NCI-H82 (cell line): ENCODE data around the gene DEGS1.

Experiments
- DNase-seq: peaks from one replicate; lab custom pipeline; 2025; lab: John Stamatoyannopoulos, UW

DEGS1 gene

DNA sequence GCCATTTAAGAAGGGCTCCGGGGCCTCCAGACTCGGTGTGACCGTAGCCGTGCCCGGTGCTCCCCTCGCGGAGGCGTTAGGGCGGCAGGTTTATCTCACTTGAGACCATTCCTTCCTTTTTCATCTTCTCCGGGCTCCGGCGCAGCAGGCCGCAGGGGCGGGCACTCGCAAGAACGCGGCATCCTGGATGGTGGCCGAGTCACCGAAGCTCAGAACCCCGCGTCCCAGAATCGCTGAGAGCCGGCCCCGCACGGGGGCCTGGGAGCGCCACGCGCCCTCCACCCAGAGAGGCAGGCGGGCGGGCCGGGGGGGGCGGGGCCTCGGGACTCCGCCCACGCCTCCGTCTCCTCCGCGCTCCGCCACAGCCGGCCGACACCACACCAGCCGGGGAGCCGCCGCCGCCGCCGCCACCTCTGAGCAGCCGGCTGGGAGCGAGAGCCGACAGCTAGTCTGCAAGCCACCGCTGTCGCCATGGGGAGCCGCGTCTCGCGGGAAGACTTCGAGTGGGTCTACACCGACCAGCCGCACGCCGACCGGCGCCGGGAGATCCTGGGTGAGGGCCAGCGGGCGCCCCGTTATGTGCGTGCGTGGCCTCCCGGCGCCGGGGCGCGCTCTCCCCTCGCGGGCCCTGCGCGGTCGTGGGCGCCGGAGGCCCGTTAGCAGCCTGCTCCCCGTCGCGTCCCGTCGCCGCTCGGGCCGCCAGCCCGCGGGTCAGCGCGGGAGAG lies at the start of gene DEGS1:
DEGS1 (plus strand) TSS at position 375 of the 725 bp plus-strand sequence; CDS start at position 472, 97 bp downstream.
- peak; percentile 97 for DNase-seq

DNA sequence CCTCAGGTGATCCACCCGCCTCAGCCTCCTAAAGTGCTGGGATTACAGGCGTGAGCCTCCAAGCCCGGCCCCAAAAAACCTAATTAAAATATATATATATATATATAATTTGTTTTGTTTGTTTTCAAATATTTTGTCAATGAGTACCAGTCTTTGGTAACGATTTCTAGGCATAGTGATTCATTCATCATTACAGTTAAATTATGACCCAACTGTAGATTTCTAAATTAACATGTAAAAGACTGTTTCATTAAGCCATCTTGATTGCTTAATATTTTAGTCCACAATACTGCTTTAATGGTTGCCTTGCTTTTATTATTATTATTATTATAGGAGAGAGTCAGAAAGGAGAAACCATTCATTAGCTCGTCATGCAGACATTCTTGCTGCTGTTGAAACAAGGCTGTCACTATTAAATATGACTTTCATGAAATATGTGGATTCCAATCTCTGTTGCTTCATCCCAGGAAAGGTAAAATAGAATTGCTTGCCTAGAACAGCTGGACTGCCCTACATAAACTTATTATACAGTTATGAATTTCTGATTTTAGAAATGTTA lies 49.2 kb upstream of the DEGS1 start:
- DNase-seq, result no peak

- DNase-seq, result no peak
Measured at GRCh38 chr1:224137518-224137917, 45.5 kb upstream of the DEGS1 start.

DNA sequence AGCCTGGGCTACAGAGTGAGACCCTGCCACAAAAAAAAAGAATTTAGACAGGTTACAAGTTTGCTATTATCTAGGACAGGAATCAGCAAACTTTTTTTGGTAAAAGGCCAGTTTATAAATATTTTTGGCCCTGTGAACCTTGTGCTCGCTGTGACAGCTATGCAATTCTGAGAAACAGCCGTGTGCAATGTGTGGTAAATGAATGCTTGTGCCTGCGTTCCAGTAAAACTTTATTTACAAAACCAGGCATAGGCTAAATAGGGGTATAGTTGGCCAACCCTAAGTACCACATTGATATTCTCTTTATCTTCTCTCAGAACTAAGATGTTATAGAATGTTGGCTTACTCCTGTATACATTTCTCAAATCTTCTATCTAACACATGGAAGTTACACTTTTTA lies 44.8 kb upstream of the DEGS1 start:
- DNase-seq, result no peak

DNA sequence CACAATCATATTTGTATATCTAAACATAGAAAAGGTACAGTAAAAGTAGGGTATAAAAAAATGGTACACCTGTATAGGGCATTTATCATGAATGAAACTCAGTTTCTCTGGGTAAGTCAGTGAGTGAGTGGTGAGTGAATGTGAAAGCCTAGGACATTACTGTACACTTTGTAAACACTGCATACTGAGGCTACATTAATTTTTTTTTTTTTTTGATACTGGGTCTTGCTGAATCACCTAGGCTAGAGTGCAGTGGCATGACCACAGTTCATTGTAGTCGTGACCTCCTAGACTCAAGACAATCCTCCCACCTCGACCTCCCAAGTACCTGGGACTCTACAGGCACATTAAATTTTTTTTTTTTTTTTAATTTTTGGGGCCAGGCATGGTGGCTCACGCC lies 41.3 kb upstream of the DEGS1 start:
- DNase-seq, result no peak

DNA sequence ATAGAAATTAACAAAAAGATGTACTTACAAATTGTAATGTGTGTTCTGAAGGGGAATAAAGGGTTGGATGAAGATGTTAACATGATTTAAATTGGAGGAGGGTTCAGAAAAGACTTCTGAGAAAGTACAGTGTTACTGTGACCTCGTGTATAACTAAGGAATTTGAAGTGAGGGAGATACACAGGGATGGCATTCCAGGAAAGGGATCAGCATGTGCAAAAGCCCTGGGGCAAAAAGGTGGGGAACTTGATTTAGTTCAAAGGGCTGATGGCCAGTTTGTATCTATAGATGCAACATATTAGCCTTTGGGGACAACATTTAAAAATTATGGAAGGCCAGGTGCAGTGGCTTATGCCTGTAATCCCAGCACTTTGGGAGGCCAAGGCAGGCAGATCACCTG lies 33.3 kb upstream of the DEGS1 start:
- DNase-seq, result no peak

DNA sequence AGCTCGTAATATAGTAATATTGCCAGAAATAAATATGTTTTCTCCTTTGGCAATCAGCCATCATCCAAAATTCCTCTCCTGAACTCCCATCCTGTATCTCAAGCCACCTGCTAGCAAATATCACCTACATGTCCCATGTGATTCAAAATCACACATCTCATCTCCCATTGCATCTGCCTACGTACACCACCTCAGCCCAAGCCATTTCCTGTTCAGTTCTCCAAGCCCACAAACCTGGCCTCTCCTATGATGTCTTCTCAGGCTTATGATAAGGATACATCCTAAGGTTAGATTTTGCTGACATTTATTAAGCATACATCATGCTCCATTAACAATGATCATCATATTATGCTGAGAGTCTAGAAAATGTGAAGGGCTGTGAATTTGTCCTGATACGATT lies 31.9 kb upstream of the DEGS1 start:
- no peak for DNase-seq

GRCh38 chr1:224157316-224157715 lies 25.7 kb upstream of the DEGS1 start:
- DNase-seq, result no peak

GRCh38 chr1:224159541-224159940 lies 23.5 kb upstream of the DEGS1 start:
- no peak for DNase-seq

DNA sequence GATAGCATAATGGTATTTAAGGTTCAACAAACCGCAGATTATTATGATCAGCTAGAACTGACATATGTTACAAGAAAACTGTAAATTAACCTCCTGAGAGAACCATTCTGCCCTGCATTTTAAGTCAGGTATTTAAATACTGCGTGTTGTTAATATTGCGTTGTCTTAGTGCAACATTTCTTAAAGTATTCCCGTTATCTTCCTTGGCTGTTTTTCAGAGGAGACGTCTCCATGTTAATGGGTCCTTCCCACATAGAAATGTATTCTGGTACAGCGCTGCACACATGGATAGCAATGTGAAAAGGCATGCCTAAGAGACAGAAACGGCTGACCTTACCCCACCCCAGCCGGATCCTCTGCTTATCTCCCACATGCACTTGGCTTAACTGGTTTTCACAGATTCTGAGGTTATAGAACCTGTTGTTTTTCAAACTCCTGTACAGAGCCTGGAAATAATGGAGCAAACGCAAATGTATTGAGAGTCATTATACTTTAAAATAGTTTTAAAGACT lies 22.8 kb upstream of the DEGS1 start:
- no peak for DNase-seq

GRCh38 chr1:224162768-224163167 lies 20.3 kb upstream of the DEGS1 start:
- DNase-seq, result no peak

DNA sequence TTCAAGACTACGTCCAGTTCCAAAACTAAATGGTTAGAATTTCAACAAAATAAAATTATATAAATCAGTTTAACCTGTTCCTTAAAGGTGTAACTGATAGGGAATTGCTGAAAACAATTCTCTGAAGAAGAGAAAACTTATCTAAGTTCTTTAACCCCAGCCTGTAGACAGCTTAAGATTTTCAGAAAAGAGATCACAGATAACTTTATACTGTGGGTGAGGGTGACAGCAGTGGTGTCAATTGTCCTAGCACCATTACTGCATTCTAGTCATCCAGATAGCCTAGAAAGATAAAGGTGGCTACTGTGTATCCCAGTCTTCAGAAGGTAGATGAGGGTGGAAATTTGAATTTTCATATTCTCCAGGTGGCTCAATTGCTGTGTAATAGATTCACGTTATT lies 19.7 kb upstream of the DEGS1 start:
- no peak for DNase-seq

DNA sequence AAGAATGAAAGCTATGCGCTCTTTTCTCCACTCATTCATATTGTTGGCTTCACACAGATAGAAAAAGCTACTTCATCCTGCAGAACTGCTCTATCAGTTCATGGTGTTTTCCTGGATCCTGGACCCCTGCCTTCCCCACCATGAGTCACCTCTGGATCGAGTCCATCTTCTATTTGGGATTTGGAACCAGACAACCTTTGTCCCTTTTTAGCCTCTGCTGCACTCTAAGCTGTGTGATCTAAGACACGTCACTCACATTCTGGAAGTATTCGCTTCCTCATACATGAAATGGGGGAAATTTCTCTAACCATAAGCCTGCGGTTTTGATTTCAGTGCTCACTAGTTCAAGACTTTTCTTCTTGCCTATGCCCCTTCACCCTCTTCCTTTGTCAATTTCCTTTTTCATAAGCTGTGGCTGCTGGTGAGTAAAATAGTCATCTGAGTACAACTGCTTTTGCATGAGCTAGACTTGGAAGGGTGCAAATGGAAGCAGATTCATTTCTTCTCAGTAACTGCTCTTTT lies 14.1 kb upstream of the DEGS1 start:
- no peak for DNase-seq

DNA sequence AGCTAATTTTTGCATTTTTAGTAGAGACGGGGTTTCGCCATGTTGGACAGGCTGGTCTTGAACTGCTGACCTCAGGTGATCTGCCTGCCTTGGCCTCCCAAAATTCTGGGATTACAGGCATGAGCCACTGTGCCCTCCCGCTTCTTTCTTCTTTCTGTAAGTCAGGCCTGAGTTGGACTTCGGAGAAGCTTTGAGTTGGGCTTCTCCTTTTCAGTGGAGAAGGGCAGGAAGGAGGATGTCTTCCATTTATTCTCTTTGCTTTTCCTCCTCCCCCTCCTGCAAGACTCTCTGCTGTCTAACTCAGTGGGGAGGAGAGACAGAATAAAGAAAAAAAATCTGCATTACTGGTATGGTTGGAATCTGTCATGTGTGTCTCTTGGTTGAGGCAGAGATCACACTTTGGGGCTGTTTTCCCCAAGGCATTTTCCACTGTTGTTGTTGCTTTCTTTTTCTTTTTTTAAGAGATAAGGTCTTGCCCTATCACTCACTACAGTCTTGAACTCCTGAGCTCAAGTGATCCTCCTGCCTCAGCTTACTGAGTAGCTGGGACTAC lies 13.2 kb upstream of the DEGS1 start:
- no peak for DNase-seq

GRCh38 chr1:224170343-224170742 lies 12.7 kb upstream of the DEGS1 start:
- DNase-seq, result no peak

DNA sequence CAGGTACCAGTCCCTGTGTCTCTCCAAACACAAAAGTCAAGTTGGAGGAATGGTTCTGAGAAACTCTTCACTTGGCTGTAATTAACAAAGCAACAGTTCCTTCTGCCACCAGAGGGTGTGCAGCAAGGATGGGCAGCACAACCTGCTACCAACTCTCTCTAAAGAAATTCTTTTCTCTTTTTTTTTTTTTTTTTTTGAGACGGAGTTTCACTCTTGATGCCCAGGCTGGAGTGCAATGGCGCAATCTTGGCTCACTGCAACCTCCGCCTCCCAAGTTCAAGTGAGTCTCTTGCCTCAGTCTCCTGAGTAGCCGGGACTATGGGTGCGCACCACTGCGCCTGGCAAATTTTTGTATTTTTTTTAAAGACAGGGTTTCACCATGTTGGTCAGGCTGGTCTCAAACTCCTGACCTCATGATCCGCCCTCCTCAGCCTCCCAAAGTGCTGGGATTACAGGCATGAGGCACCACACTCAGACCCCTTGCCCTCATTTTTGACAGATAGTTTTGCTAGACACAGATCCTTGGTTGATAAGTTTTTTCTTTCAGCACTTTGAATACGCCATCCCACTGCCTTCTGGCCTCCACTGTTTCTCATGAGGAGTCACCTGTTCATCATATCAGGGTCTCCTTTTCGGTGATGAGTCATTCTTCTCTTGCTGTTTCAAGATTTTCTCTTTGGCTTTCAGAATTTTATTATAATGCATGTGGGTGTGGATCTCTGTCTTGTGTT lies 12.1 kb upstream of the DEGS1 start:
- DNase-seq, result no peak

DNA sequence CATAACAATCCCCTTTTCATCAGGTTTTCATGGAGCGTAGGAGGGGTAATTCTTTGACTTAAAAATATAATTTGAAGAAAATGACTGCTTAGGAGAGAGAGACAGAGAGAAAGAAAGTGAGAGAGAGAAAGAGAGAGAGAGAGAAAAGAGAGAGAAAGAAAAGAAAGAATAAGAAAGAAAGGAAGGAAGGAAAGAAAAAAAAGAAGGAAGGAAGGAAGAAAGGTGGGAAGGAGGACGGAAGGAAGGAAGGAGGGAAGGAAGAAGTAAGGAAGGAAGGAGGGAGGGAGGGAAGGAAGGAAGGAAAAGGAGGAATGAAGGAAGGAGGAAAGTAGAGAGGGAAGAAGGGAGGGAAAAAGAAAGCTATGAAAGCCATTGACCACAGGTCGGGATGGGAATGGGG lies 10.8 kb upstream of the DEGS1 start:
- DNase-seq, result no peak

GRCh38 chr1:224173523-224173922 lies 9.5 kb upstream of the DEGS1 start:
- DNase-seq, result no peak

GRCh38 chr1:224175617-224176016 lies 7.4 kb upstream of the DEGS1 start:
- DNase-seq, result no peak

DNA sequence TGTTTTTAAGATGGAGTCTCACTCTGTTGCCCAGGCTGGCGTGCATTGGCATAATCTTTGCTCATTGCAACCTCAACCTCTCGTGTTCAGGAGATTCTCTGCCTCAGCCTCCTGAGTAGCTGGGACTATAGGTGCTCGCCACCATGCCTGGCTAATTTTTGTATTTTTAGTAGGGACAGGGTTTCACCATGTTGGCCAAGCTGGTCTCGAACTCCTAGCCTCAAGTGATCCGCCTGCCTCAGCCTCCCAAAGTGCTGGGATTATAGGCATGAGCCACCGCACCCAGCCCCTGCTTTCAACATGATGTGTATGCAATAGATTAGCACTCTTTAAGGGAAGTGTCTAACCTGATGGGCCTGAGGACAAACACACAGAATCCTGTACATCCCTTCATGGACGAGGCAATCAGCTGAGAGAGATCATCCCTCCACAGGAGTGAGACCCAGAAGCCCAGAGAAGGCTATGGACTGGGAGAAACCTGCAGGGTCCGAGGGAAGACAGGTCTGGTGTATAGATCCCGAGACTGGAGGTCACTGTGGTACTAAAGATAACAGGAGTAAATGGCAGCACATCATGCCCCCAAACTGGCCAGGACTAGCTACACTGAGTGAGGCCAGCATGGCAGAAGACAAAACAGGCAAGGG lies 5.6 kb upstream of the DEGS1 start:
- DNase-seq, result no peak

DNA sequence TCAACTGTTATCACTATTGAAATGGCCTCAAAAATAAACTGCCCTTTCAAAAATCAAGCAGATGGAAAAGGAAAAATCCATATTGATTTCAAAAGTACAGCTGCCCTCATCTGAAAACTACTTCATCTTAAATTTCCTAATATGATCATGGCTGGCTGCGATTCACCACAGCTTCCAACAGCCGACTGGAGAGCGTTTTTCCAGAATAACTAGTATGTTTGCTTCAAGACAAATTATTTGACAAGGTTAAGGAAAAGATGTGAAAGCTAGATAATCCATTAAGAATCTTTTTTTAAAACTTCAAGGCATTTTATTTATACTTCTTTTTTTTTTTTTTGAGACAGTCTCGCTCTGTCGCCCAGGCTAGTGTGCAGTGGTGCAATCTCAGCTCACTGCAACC lies 4.1 kb upstream of the DEGS1 start:
- DNase-seq, result no peak

- no peak for DNase-seq
Measured at GRCh38 chr1:224180783-224181452, 2.1 kb upstream of the DEGS1 start.
